ENCODE results near the gene AOC2. TPM values are rescaled to one million over a fixed set of nuclear protein-coding genes. Genes with fewer than 3 reads are reported as not detected.
"Not testable (repeated sequence)": the region's sequence is repeated elsewhere in the genome, so short reads cannot be mapped to it uniquely, and the experiment has no call there.

The AOC2 gene
- total RNA-seq, 4 donors from 2014 or later = 0.81 to 1.7 (median 1.4) TPM

- WGBS, 2 donors (ENCODE audit: low coverage in 1 of 2) = 67 to 75% methylated on average over 2 to 4 of the region's 4 CpGs
- TF ChIP-seq, protein P1, sequence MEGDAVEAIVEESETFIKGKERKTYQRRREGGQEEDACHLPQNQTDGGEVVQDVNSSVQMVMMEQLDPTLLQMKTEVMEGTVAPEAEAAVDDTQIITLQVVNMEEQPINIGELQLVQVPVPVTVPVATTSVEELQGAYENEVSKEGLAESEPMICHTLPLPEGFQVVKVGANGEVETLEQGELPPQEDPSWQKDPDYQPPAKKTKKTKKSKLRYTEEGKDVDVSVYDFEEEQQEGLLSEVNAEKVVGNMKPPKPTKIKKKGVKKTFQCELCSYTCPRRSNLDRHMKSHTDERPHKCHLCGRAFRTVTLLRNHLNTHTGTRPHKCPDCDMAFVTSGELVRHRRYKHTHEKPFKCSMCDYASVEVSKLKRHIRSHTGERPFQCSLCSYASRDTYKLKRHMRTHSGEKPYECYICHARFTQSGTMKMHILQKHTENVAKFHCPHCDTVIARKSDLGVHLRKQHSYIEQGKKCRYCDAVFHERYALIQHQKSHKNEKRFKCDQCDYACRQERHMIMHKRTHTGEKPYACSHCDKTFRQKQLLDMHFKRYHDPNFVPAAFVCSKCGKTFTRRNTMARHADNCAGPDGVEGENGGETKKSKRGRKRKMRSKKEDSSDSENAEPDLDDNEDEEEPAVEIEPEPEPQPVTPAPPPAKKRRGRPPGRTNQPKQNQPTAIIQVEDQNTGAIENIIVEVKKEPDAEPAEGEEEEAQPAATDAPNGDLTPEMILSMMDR (IDR thresholded peaks at IDR 0.05) = no peak
- TF ChIP-seq POLR2AphosphoS5 (IDR thresholded peaks at IDR 0.05) = no peak
- TF ChIP-seq EP300 (IDR thresholded peaks at IDR 0.05) = no peak
- TF ChIP-seq POLR2A (IDR thresholded peaks at IDR 0.05) = no peak
- Histone ChIP-seq H3K27ac (no peak overlapping the region), H3K9me3 (no peaks in the 10 kb centered on the region), H3K36me3 (peaks cover 0 to 36% of the 10 kb centered on the region in 2 donors), H3K4me3 (no peak overlapping the region), H3K27me3 (no peaks in the 10 kb centered on the region), H3K4me1 (peaks cover 0 to 14% (median 0%) of the 10 kb centered on the region in 3 donors)
- ATAC-seq = no peak
These were observed 21.8 kb downstream of the AOC2 start for GRCh38 chr17:42866216-42866615.

DNA sequence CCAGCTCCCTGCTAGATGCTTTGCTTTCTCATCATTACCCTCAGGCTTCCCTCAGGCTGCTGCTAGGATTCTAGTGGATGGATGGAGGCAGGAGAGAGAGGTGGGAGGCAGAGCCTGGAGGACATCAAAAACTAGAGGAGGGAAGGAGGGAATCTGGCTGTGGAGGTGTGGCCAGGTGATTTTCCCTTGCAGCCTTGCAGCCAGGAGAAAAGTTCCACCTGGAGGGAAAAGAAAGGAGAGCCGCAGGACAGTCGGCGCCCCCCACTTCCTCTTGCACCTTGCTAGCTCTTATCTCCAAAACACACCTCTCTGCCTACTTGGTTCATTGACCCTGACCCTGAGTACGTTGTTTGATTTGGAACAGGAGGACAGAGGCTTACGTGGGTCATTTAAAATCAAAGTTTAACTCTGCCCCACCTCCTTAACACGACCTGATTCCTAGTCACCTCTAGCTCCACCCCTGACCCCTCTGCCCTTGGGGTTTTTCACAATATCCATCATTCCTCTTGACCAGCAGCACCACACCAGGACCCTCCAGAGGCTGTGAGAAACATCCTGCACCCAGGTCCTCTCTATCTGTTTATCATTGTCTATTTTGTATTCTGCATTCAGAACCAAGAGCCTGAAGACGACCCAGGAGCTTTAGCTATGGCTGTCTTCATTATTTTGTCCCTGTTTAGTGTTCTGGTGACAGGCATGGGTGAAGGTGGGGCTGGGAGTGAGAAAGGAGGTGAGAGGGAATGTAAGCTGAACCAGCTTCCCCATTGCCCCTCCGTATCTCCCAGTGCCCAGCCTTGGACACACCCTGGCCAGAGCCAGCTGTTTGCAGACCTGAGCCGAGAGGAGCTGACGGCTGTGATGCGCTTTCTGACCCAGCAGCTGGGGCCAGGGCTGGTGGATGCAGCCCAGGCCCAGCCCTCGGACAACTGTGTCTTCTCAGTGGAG is 22.5 kb downstream of the AOC2 start:
- Histone ChIP-seq H3K4me3 (no peak overlapping the region), H3K27ac (no peak overlapping the region), H3K9me3 (no peaks in the 10 kb centered on the region), H3K36me3 (peaks cover 0 to 41% of the 10 kb centered on the region in 2 donors), H3K27me3 (no peaks in the 10 kb centered on the region), H3K4me1 (peaks cover 0 to 14% (median 0%) of the 10 kb centered on the region in 3 donors)
- no peak for ATAC-seq
- WGBS, 2 donors (ENCODE audit: low coverage in 1 of 2) = 49 to 56% methylated on average over 7 of the region's 12 CpGs
- TF ChIP-seq, protein P1 (IDR thresholded peaks at IDR 0.05) = no peak
- TF ChIP-seq EP300 (IDR thresholded peaks at IDR 0.05) = no peak
- no peak for TF ChIP-seq POLR2AphosphoS5 (IDR thresholded peaks at IDR 0.05)
- no peak for TF ChIP-seq POLR2A (IDR thresholded peaks at IDR 0.05)

GRCh38 chr17:42867694-42868261 is 23.4 kb downstream of the AOC2 start:
- H3K27me3 ChIP-seq, ATAC-seq, H3K9me3 ChIP-seq, H3K4me3 ChIP-seq, H3K27ac ChIP-seq: not testable (repeated sequence)
- H3K4me1 ChIP-seq = peaks cover 0 to 14% (median 0%) of the 10 kb centered on the region in 3 donors
- H3K36me3 ChIP-seq = peaks cover 0 to 49% of the 10 kb centered on the region in 2 donors
- no CpG with 5 or more reads among the region's 21 CpGs for WGBS, 2 donors (ENCODE audit: low coverage in 1 of 2)

- Histone ChIP-seq H3K9me3 (no peaks in the 10 kb centered on the region), H3K4me3 (no peak overlapping the region), H3K36me3 (peaks cover 0 to 55% of the 10 kb centered on the region in 2 donors), H3K4me1 (peaks cover 0 to 14% (median 0%) of the 10 kb centered on the region in 3 donors), H3K27me3 (no peaks in the 10 kb centered on the region), H3K27ac (no peak overlapping the region)
- WGBS, 2 donors (ENCODE audit: low coverage in 1 of 2) = 90 to 93% methylated on average over 2 to 7 of the region's 12 CpGs
- TF ChIP-seq, protein P1 (IDR thresholded peaks at IDR 0.05) = no peak
- no peak for TF ChIP-seq EP300 (IDR thresholded peaks at IDR 0.05)
- TF ChIP-seq POLR2AphosphoS5 (IDR thresholded peaks at IDR 0.05) = no peak
- TF ChIP-seq POLR2A (IDR thresholded peaks at IDR 0.05) = no peak
- no peak for ATAC-seq
These were observed 24.0 kb downstream of the AOC2 start for GRCh38 chr17:42868338-42868737.

DNA sequence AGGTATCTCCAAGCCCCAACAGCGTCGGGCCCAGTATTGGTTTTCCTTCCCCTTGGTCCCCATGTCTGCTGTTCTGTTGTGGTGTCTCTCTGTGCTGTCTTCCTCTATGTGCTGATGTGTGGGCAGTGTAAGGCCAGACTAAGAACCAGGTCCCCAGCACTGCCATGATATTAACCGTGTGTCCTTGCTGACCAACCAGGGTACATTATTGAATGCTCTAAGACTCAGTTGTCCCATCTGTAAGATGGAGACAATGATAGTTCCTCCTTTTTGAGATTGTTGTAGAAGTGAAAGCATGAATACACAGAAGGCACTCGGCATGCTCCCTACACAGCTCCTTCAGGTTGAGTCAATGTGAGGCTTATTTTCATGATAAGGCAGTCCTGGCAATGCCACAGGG is 27.3 kb downstream of the AOC2 start:
- WGBS, 2 donors (ENCODE audit: low coverage in 1 of 2) = 73 to 94% methylated on average over 2 to 4 of the region's 4 CpGs
- TF ChIP-seq, protein P1 (IDR thresholded peaks at IDR 0.05) = no peak
- TF ChIP-seq POLR2A (IDR thresholded peaks at IDR 0.05) = no peak
- TF ChIP-seq POLR2AphosphoS5 (IDR thresholded peaks at IDR 0.05) = no peak
- no peak for TF ChIP-seq EP300 (IDR thresholded peaks at IDR 0.05)
- no peak overlapping the region for H3K4me3 ChIP-seq
- H3K27me3 ChIP-seq = no peaks in the 10 kb centered on the region
- no peaks in the 10 kb centered on the region for H3K4me1 ChIP-seq
- H3K36me3 ChIP-seq = peaks cover 0 to 55% of the 10 kb centered on the region in 2 donors
- H3K27ac ChIP-seq = no peak overlapping the region
- ATAC-seq = no peak
- H3K9me3 ChIP-seq = no peaks in the 10 kb centered on the region
